Measurements from ENCODE around the gene C1orf116. TPM values are rescaled to one million over a fixed set of nuclear protein-coding genes. Genes with fewer than 3 reads are reported as not detected.

The C1orf116 gene
- total and polyA plus RNA-seq, 10 of the 15 experiments (the other 5 are each of a cell fraction or from before 2014, with no cell fraction given) = 0.01 to 0.08 TPM; not detected in 8

GRCh38 chr1:207050480-207051190 lies 18.1 kb upstream of the C1orf116 start (continued):
- TF ChIP-seq SKIL (IDR thresholded peaks at IDR 0.05; ENCODE audit: low read depth, poor library complexity, severe bottlenecking) (no peak), IRF4 (IDR thresholded peaks at IDR 0.05; ENCODE audit: low read depth, low read length) (no peak), JUND (IDR thresholded peaks at IDR 0.05; ENCODE audit: low read depth, low read length) (no peak), HDAC2 (IDR thresholded peaks at IDR 0.05) (no peak), NFYB (IDR thresholded peaks at IDR 0.05; ENCODE audit: insufficient read depth, low read depth, low read length) (no peak), KAT2A (conservative IDR thresholded peaks at IDR 0.05; ENCODE audit: control insufficient read depth, low read depth, low read length) (no peak), USF1 (IDR thresholded peaks at IDR 0.05; ENCODE audit: borderline replicate concordance, extremely low read length, insufficient read depth, low read depth, low read length) (no peak), HDAC6 (IDR thresholded peaks at IDR 0.05; ENCODE audit: unreplicated experiment) (no peak), CREB1 (IDR thresholded peaks at IDR 0.05; ENCODE audit: low read depth) (no peak), ZBTB33 (IDR thresholded peaks at IDR 0.05) (no peak), HCFC1 (IDR thresholded peaks at IDR 0.05; ENCODE audit: low read length) (no peak; the same call in 1 of the 2 replicates), TCF12 (IDR thresholded peaks at IDR 0.05; ENCODE audit: low read depth, low read length) (no peak), CHD1 (IDR thresholded peaks at IDR 0.05; ENCODE audit: low read depth, low read length) (no peak), IRF5 (IDR thresholded peaks at IDR 0.05; ENCODE audit: borderline replicate concordance) (peak; percentile 78), SIN3A (IDR thresholded peaks at IDR 0.05; ENCODE audit: low read depth, low read length) (no peak; the same call in 1 of the 2 replicates), CBX5 (IDR thresholded peaks at IDR 0.05; ENCODE audit: low read depth) (0 out of 2 replicates have a peak, but pooled peaks have one; percentile 70), SMAD1 (IDR thresholded peaks at IDR 0.05; ENCODE audit: low read depth, partially characterized antibody) (no peak), NBN (IDR thresholded peaks at IDR 0.05) (no peak), ETV6 (conservative IDR thresholded peaks at IDR 0.05 in 1 of 2, IDR thresholded peaks at IDR 0.05 in 1 of 2; ENCODE audit: borderline replicate concordance in 1 of 2, low read depth in 1 of 2) (no peak), HSF1 (IDR thresholded peaks at IDR 0.05; ENCODE audit: low read depth, low read length) (no peak), NFXL1 (IDR thresholded peaks at IDR 0.05; ENCODE audit: borderline replicate concordance) (no peak), TCF7 (IDR thresholded peaks at IDR 0.05; ENCODE audit: borderline replicate concordance) (no peak), NR2F1 (conservative IDR thresholded peaks at IDR 0.05) (no peak), CBX3 (IDR thresholded peaks at IDR 0.05; ENCODE audit: borderline replicate concordance, low read depth) (no peak)
